A673 (cell line): ENCODE measurements around the gene CREB5. TPM values are rescaled to one million over a fixed set of nuclear protein-coding genes. Genes with fewer than 3 reads are reported as not detected.
A peak's percentile ranks its signal among the peaks of the same experiment; 100 is the strongest.

ENCODE experiments used
- BruUV-seq: library from RNA; stranded (reverse); fragments of 400-500 nt; replicated peaks from 2 replicates; lab custom pipeline; 2021; lab: Mats Ljungman, UMichigan
- CTCF ChIA-PET: fragments of 300-600 bp; sonication (Branson Sonifier 250); formaldehyde crosslinking; loops from one replicate; lab custom pipeline; 2022; ENCODE audit warnings: antibody characterized with exemption; lab: Charles Lee
- POLR2A ChIA-PET: fragments of 300-600 bp; sonication (Branson Sonifier 250); formaldehyde crosslinking; loops from one replicate; lab custom pipeline; 2022; ENCODE audit warnings: antibody characterized with exemption; ENCODE audit not compliant: low non-redundant PET; lab: Charles Lee
- DNase-seq: peaks from one replicate; pipeline ENCODE4 v3.0.0-alpha.2; 2015; ENCODE audit warnings: low spot score
- H3K27ac ChIP-seq: fragments of 200-600 bp; sonication (generic); 2 replicates; pipeline ENCODE4 v1.5.1; 2016; ENCODE audit warnings: mixed run types, low read depth, mild to moderate bottlenecking, mixed read lengths, antibody characterized with exemption, low read length; ENCODE audit not compliant: poor library complexity, severe bottlenecking
- H3K27me3 ChIP-seq: fragments of 200-600 bp; sonication (generic); replicated peaks from 2 replicates; pipeline ENCODE4 v1.6.1; 2017; ENCODE audit warnings: mixed run types, low read depth, mild to moderate bottlenecking, mixed read lengths, antibody characterized with exemption, low read length; ENCODE audit not compliant: insufficient read depth, poor library complexity
- H3K36me3 ChIP-seq: fragments of 200-600 bp; sonication (generic); 2 replicates; pipeline ENCODE4 v1.6.1; 2016; ENCODE audit warnings: mixed run types, mild to moderate bottlenecking, mixed read lengths, antibody characterized with exemption, low read length; ENCODE audit not compliant: insufficient read depth, poor library complexity, severe bottlenecking
- H3K4me1 ChIP-seq: fragments of 200-600 bp; sonication (generic); 2 replicates; pipeline ENCODE4 v1.6.1; 2017; ENCODE audit warnings: mixed run types, mild to moderate bottlenecking, mixed read lengths, antibody characterized with exemption, low read length; ENCODE audit not compliant: insufficient read depth, poor library complexity, severe bottlenecking
- H3K4me3 ChIP-seq: fragments of 200-600 bp; sonication (generic); 2 replicates; pipeline ENCODE4 v1.5.1; 2016; ENCODE audit warnings: low read depth, mixed run types, mild to moderate bottlenecking, mixed read lengths, low read length; ENCODE audit not compliant: poor library complexity, severe bottlenecking
- H3K9me3 ChIP-seq: fragments of 200-600 bp; sonication (generic); 2 replicates; pipeline ENCODE4 v1.6.1; 2016; ENCODE audit warnings: mixed run types, low read depth, mild to moderate bottlenecking, mixed read lengths, antibody characterized with exemption, low read length; ENCODE audit not compliant: poor library complexity, severe bottlenecking
- EZH2 ChIP-seq: fragments of 200-600 bp; sonication (generic); IDR thresholded peaks from 2 replicates; pipeline ENCODE4 v1.6.1; 2017; ENCODE audit warnings: borderline replicate concordance, low read depth, mild to moderate bottlenecking, mixed read lengths, antibody characterized with exemption, low read length; ENCODE audit not compliant: poor library complexity, severe bottlenecking
- intact Hi-C: fragments of 100-400 bp; cut with micrococcal nuclease; formaldehyde crosslinking; loops from one replicate; pipeline ENCODE4 v1.10.0; 2022; ENCODE audit not compliant: unreplicated experiment
- total RNA-seq: library from RNA; stranded (reverse); gene quantifications from 2 replicates; pipeline ENCODE4 v1.2.3, GENCODE V29; 2021
- TF ChIP-seq, protein P1 (sequence below): fragments of 300-800, 200-600 bp; sonication (generic); conservative IDR thresholded peaks from 2 replicates; pipeline ENCODE4 v1.5.1; 2017; ENCODE audit warnings: low read depth, mild to moderate bottlenecking, antibody characterized with exemption, low read length, moderate library complexity, mixed read lengths

The CREB5 gene
- total RNA-seq, 1 experiment from 2014 or later, result 10.3 TPM

DNA sequence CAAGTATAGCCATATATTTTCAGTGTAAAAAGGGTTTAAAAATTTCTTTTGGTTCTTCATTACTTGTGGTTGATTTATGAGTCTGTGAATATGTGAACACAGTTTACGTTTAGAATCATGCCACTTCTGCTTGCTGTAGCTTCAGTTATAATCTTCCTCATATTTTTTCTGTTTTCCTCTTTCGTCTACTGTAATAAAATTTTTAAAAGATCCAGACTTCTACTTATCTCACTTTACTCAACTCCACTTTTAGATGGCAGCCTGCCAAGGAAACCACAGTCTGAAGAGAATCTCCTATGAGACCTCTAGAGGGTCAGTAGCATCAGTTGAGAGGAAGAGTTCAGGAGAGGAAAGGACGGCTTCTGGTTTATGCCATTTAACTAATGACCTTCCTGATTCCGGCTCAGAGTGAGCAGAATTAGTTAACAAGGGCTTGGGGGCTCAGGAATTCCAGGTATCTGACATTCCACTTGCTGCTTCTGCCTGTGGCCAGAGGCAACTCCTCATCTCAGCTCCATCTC, 21.4 kb downstream of the CREB5 start:
- H3K4me3 ChIP-seq, result no peak overlapping the region
- H3K27ac ChIP-seq, result no peak overlapping the region
- H3K9me3 ChIP-seq, result no peaks in the 10 kb centered on the region
- H3K27me3 ChIP-seq, result peaks cover 3% of the 10 kb centered on the region
- intact Hi-C loops, result no loop called here
- no peaks in the 10 kb centered on the region for H3K4me1 ChIP-seq
- ChIA-PET POLR2A (no interaction called here), CTCF (no interaction called here)
- peak; percentile 42 for DNase-seq
- BruUV-seq, result no TSS peak
- no peak for TF ChIP-seq EZH2
- TF ChIP-seq, protein P1, sequence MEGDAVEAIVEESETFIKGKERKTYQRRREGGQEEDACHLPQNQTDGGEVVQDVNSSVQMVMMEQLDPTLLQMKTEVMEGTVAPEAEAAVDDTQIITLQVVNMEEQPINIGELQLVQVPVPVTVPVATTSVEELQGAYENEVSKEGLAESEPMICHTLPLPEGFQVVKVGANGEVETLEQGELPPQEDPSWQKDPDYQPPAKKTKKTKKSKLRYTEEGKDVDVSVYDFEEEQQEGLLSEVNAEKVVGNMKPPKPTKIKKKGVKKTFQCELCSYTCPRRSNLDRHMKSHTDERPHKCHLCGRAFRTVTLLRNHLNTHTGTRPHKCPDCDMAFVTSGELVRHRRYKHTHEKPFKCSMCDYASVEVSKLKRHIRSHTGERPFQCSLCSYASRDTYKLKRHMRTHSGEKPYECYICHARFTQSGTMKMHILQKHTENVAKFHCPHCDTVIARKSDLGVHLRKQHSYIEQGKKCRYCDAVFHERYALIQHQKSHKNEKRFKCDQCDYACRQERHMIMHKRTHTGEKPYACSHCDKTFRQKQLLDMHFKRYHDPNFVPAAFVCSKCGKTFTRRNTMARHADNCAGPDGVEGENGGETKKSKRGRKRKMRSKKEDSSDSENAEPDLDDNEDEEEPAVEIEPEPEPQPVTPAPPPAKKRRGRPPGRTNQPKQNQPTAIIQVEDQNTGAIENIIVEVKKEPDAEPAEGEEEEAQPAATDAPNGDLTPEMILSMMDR, result no peak
- no peaks in the 10 kb centered on the region for H3K36me3 ChIP-seq

DNA sequence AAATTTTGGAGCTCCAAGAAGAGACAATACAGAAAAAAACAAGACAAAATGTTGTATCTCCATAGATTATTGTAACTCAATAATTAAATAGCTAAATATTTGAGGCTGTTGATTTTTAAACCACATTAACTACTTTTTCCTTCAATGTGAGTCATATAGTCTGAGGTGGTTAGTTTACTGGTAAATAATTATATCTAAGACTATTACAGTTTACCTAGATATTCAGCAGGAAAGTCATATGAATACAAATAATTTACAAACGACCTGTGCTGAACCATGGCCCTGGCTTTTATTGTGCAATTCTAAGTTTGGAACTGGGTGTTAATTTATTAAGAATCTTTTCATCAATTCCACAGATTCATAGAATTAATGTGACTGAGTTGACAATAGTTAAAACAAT, 22.2 kb downstream of the CREB5 start:
- Histone ChIP-seq H3K4me3 (no peak overlapping the region), H3K36me3 (no peaks in the 10 kb centered on the region), H3K9me3 (no peaks in the 10 kb centered on the region), H3K4me1 (no peaks in the 10 kb centered on the region), H3K27me3 (peaks cover 11% of the 10 kb centered on the region), H3K27ac (no peak overlapping the region)
- ChIA-PET POLR2A (no interaction called here), CTCF (no interaction called here)
- BruUV-seq, result no TSS peak
- DNase-seq, result no peak
- TF ChIP-seq, protein P1, result no peak
- no peak for TF ChIP-seq EZH2
- intact Hi-C loops, result no loop called here

DNA sequence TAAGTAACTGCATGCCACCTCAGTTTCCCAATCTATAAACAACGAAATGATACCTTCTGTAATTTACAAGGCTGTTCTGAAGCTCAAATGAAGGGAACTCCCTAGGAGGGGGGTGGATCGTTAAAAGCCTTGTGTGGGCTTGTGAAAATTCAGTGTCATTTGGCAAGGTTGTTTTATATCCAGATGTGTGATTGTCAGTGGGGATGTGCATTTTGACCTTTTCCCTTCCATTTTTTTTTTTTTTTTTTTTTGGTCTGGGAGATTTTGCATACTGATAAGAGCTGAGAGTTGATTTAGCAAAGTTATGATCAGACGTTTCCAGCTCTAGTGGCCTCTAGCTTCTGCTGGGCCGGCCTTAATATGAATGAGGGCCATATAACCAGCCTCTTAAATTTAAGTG, 22.8 kb downstream of the CREB5 start:
- CTCF ChIA-PET, result no interaction called here
- no peak for DNase-seq
- Histone ChIP-seq H3K9me3 (no peaks in the 10 kb centered on the region), H3K36me3 (no peaks in the 10 kb centered on the region), H3K27ac (no peak overlapping the region), H3K4me3 (no peak overlapping the region), H3K27me3 (peaks cover 11% of the 10 kb centered on the region), H3K4me1 (no peaks in the 10 kb centered on the region)
- intact Hi-C loops, result no loop called here
- BruUV-seq, result no TSS peak
- TF ChIP-seq EZH2, result no peak
- TF ChIP-seq, protein P1, result no peak
- POLR2A ChIA-PET, result no interaction called here
